LHCN-M2 (cell line): ENCODE measurements around the gene ARSI. TPM values are rescaled to one million over a fixed set of nuclear protein-coding genes. Genes with fewer than 3 reads are reported as not detected.
"Not testable (repeated sequence)": the region's sequence is repeated elsewhere in the genome, so short reads cannot be mapped to it uniquely, and the experiment has no call there.

Experiments used
- DNase-seq: peaks from one replicate; pipeline ENCODE4 v3.0.0-alpha.2; 2012; ENCODE audit warnings: low read depth
- total RNA-seq: library from RNA; depleted of rRNA; stranded (reverse); fragments of >200 nt; gene quantifications from 2 replicates; pipeline ENCODE4 v1.2.3, GENCODE V29; 2014; rRNA removed

ARSI gene
- total RNA-seq, 1 experiment from 2014 or later, result 6.2 TPM

GRCh38 chr5:150248493-150248892, 54.2 kb downstream of the ARSI start:
- not testable (repeated sequence) for DNase-seq

GRCh38 chr5:150247726-150248125, 55.0 kb downstream of the ARSI start:
- DNase-seq, result no peak

- DNase-seq, result no peak
These were observed 55.9 kb downstream of the ARSI start for GRCh38 chr5:150246835-150247234.

GRCh38 chr5:150246429-150246828, 56.3 kb downstream of the ARSI start:
- DNase-seq, result no peak

Other genes starting within 250 kb of the ARSI start
- gene CSF1R, start 216.4 kb downstream of the ARSI start, total RNA-seq, result 0.40 and 1.4 TPM in 2 replicates
- 7.9 and 8.7 TPM in 2 replicates for gene PDGFRB, start 147.1 kb downstream of the ARSI start, total RNA-seq
- gene CDX1, start 136.1 kb downstream of the ARSI start, total RNA-seq, result not detected in 2 replicates
- not detected in 2 replicates for gene SLC6A7, start 112.8 kb downstream of the ARSI start, total RNA-seq
- 0.13 and 2.1 TPM in 2 replicates for gene CAMK2A, start 13.1 kb downstream of the ARSI start, total RNA-seq
- gene TCOF1, start 54.8 kb upstream of the ARSI start, total RNA-seq, result 40.1 and 42.3 TPM in 2 replicates
- 1.1 and 2.6 TPM in 2 replicates for gene CD74, start 110.0 kb upstream of the ARSI start, total RNA-seq
- 2,061 and 2,574 TPM in 2 replicates for gene RPS14, start 146.8 kb upstream of the ARSI start, total RNA-seq
- 78.6 and 83.6 TPM in 2 replicates for gene NDST1, start 205.2 kb upstream of the ARSI start, total RNA-seq